Stimulated activated naive CD4-positive, alpha-beta T cell treated with Interleukin-2 at 50 U/mL for 16 hours (primary cell): Measurements from ENCODE around the gene ANTXR2.
"Not testable (repeated sequence)": the region's sequence is repeated elsewhere in the genome, so short reads cannot be mapped to it uniquely, and the experiment has no call there.

Experiments
- DNase-seq: peaks from one replicate; lab custom pipeline; 2025; lab: John Stamatoyannopoulos, UW

ANTXR2 gene

DNA sequence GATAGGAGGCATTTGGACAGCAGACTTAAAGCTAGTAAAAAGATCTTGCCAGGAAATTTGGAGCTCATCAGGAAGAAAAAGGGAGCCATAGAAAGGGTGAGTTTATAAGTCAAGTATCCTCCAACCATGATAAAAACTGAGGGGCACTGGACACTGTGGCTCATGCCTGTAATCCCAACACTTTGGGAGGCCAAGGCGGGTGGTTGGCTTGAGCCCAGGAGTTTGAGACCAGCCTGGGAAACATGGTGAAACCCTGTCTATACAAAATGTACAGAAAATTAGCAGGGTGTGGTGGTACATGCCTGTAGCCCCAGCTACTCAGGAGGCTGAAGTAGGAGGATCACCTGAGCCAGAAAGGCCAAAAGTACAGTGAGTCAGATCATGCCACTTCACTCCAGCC lies 48.7 kb downstream of the ANTXR2 start:
- DNase-seq, result no peak

DNA sequence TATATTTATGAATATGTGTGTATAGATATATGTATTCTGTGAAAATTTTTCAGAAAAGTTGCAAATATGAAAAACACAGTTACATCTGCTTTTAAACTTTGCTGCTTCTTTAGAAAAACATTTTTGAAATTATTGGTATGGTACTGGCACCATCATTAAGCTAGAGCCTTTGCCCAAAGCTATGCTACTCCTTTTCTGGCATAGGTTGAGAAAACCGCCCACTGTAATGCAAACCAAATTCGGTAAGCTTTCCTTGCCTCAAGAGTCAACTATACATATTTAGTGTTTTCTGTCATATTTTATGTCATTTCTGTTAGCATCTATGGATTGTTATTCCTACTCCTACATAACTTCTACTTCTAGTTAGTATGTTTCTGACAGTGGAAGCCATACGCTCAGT lies 50.7 kb downstream of the ANTXR2 start:
- DNase-seq, result no peak

DNA sequence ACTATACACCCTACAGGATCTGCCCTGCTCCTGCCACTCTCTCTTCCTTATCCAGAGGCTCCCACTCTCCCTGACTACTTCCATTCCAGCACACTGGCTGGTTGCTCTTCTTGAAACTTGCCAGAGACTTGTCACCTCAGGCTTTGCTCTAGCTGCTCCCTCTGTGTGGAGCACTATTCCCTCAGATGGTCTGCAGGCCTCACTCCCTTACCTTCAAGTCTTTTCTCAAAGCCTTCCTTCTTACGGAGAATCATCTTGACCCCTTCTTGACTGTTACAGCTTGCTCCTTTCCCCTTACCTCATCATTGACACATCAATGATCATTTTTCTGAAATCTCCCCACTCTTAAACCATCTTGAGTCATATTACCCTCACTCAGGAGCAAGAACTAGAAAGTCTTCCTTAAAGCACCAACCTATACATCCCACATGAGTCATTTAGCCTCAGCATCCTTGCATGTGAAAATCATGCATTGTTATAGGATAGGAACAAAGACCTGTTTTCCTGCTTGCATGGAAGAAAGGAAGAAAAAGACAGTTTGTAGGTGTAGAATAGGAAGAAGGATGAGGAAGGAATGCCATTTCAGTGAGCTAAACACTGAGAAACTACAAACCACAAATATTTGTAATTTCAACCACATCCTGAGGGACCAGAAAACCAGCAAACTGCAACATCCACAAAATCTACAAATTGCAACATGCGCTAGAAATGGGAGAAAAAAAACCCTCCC lies 55.7 kb downstream of the ANTXR2 start:
- DNase-seq, result no peak

DNA sequence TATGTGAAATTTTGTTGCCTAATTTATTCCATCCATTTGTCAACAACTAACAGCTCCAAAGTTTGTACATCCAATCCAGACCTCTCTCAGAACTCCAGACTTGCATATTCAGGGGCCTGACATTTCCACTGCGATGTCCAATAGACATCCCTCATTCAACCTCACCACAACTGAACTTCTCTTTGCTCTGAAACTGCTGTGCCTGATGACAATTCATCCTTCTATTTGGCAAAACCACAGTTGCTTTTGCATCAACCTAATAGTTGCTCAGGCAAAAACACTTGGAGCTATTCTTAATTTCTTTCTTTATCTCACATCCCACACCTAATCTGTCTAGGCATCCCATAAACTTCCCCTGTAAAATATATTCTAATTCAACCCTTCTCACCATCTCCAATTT lies 56.5 kb downstream of the ANTXR2 start:
- DNase-seq, result no peak

DNA sequence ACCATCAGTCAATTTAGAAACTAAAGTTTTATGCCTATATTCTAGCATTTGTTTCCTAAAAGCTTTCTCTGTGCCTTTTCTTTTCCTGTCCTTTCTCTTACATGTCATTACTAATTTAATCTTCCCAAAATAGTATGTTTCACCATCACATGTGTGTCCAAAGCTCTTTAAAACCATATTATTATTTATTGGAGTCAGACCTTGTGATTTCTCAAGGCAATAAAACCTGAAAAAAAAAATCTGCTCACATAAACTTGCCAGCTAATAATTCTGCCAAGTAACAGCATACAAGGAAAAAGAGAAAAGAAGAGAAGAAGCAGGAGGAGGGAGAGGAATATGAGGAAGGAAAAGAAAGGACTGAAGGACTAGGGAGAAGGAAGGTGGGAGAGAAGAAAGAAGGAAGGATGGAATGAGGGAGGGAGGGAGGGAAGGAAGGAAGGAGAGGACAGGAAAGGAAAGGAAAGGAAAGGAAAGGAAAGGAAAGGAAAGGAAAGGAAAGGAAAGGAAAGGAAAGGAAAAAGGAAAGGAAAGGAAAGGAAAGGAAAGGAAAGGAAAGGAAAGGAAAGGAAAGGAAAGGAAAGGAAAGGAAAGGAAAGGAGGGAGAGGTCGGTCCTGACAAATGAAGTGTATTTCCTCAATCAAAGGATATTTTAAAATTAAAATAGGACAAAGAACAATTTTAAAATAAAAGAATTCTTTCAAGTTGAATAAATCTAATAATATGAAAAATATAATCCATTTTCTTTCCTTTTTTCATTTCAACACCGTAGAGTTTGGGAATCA lies 57.4 kb downstream of the ANTXR2 start:
- no peak for DNase-seq

DNA sequence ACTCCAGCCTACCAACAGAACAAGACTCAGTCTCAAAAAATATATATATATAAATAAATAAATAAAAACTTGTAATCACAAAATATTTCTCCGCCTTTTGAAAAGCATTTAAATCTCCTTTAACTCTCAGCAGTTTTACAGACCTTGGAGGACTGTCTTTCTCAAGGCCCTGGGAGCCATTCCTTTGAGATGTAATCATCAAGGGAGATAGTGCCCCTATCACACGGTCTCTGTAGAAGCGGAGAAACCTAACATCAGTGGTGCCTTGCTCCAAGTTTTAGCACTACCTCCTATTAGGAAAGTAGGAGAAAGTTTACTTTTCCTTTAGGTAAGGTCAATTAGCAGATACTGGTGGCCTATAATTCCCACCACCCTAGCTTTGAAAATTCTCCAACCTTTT lies 58.5 kb downstream of the ANTXR2 start:
- DNase-seq, result no peak

DNA sequence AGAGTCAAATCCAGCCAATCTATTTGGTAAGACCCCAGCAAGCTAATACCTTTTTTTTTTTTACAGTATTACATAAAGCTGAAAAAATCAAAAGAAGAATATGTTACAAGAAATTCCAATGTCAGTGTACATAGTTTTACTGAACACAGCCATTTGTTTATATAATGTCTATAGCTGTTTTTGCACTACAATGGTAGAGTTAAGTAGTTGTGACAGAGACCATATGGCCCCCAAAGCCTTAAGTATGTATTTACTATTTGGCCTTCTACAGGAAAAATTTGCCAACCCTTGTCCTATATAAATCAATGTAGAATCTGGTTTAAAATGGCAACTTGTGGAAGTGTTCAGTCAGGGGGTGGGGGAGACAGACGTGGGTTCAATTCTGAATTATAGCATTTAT lies 60.7 kb downstream of the ANTXR2 start:
- DNase-seq, result no peak

DNA sequence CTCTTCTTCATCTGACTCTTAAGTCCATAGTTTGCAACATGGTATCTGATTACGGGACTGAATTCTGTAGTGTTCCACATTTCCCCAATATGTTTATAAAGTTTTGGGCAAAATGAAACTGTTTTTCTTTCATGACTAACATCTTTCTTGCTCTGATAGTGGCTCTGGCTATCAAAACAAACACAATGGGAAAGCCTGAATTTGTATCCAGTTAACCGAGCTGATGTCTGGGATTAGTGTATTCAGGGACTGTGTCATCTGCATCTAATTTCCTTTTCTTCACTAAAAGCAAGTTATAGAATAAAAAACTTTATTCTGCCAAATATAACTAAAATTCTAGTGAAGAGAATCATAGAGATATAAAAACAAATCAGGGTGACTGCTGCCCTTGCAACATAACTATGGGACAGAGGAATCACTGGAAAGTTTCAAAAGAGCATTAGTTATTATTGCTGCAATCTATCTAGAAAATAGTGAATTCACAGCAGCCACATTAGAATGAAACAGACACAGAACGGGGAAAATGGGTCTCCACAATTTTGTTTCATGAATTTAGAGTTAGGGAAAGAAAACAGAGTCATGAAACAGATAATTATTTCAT lies 61.3 kb downstream of the ANTXR2 start:
- DNase-seq, result no peak

DNA sequence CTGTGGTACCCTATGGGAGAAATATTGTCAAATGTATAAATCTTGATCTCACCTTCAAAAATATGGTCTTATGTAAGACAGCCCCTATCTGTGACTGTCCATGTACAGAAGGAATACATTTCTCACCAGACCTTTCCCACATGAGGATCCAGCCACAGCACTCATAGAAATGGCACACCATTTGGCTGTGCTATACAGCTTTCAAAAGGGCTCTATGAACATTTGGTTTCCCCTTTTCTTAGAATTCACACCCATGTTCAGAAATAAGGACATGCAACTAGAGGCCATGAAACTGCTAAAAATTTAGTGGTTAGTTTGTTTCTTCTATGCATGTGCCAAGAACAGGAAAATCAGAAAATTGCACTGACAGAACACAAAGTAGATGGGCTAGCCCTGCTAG lies 62.7 kb downstream of the ANTXR2 start:
- DNase-seq, result no peak

DNA sequence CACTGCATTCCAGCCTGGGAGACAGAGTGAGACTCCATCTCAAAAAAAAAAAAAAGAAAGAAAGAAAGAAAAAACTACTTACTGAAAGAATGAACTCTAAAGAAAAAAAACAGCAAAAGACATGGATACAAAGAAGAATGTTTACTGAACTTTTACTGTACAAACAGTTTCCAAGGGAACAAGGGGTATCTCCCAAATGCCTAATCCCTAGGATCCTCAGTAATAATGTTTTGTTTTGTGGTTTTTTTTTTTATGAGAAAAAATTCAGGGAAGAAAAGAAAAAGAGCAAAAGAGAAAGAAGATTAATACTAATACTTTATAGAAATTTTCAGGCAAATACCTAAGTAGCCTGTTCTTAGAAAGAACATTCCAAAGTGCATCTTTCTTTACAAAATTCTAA lies 63.2 kb downstream of the ANTXR2 start:
- DNase-seq, result no peak

DNA sequence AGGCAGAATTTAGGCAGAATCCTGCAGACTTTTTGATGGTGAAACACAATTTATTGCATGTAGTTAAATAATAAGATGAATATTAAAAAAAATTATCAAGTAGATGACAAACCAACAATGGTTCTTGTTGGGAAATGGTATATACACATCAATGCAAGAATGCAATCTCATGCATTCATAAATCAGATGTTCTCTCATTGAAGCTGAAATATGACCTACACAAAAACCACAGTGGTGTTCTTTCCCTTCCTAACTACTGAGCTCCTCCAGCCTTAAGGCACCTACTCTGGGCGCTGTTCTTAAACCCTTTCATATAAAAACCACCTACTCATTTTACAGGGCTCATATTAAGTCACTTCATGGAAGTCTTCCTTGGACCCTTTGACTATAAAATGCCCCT lies 64.1 kb downstream of the ANTXR2 start:
- no peak for DNase-seq

DNA sequence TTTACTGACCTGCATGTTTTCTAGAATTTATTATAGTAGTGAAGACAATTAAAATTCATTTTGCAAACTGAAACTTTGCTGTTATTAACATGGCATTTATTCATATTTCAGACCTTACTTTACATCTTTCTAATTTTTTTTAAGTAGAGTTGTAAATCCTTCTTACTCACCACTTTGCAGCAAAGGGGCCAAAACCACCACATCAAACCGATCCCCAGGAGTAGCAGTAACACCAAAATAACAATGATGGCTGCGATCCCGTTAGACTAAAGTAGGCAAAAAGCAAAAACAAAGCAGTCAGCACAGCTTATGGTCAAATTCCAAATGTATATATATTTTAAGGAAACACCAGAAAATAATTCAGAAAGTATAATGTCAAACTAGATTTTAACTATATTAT lies 64.7 kb downstream of the ANTXR2 start:
- DNase-seq, result no peak

DNA sequence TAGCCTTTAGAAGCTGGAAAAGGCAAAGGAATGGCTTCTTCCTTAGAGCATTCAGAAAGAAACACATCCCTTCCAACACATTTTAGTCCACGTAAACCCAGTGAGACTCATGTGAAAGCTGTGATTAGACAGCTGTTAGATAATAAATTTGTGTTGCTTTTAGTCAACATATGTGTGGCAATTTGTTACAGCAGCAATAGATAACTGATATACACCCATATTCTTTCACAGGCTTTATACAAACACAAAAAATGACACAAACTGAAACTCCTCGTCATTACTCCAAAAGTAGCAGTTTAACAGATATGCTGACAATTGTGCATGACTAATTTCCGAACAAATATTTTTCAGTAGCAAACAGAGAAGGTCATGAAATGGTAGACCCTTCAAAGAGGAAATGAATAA lies 65.3 kb downstream of the ANTXR2 start:
- no peak for DNase-seq

DNA sequence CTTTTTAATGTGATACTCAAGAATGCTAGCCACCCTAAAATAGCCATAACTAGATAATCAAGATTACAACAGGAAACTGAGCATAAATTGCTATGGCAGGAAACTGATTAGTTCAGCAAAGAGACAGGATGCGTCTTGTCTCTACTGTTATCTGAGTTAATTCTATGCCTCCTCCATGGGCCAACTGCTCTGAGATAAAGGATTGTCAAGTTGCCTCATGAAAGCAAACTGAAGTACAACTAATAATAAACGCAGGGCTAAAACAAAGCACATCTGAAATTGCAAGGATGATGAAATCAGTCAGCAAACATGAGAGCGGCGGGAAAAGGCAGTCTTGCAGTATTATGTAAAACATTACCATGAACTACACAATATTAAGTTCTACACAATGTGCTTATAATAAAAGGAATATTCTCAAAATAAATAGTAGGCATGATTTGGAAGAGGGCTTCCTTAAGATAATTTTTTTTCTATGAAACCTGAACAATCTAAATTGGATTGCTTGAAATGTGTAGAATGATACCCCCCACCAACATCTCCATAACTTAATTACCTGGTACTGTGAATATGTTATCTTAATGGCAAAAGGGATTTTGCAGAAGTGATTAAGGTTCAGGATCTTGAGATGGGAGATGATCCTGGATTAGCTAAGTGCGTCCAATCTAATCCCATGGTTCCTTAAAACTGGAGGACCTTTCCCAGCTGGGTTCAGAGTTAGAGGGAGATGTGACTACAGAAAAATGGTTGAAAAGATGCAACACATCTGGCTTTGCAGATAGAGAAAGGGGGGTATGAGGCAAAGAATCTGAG lies 65.9 kb downstream of the ANTXR2 start:
- DNase-seq, result no peak

DNA sequence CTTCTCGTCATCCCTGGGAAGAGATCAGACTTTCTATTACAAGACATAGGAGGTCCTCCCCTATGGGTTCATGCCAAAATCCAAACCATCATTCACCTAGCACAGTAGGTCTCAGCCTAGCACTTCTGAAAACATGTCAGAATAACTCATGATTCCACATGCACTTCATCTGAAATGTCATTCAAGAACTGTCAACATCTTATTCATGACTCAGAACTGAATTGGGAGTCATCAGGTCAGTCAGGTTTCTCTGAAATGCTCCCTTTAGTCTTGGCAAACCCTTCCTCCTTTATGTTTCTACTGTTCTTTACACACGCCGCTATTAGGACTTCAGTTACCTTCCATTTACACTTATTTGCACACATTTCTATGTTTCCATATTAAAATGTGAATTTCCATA lies 67.2 kb downstream of the ANTXR2 start:
- DNase-seq, result no peak

DNA sequence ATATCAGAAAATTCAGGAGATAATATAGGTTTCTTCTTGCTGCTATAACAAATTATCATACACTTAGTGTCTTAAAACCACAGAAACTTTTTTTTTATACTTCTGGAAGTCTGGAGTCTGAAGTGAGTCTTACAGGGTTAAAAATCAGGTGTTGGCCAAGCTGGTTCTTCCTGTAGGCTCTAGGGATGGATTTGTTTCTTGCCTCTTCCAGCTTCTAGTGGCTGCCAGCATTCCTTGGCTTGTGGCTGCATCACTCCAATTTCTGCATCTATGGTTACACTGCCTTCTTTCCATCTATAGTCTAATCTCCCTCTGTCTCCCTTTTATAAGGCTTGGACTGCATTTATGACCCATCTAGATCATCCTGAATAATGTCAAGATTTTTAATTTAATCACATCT lies 68.7 kb downstream of the ANTXR2 start:
- no peak for DNase-seq

DNA sequence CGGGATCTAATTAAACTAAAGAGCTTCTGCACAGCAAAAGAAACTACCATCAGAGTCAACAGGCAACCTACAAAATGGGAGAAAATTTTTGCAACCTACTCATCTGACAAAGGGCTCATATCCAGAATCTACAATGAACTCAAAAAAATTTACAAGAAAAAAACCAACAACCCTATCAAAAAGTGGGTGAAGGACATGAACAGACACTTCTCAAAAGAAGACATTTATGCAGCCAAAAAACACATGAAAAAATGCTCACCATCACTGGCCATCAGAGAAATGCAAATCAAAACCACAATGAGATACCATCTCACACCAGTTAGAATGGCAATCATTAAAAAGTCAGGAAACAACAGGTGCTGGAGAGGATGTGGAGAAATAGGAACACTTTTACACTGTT lies 70.5 kb downstream of the ANTXR2 start:
- DNase-seq, result not testable (repeated sequence)

DNA sequence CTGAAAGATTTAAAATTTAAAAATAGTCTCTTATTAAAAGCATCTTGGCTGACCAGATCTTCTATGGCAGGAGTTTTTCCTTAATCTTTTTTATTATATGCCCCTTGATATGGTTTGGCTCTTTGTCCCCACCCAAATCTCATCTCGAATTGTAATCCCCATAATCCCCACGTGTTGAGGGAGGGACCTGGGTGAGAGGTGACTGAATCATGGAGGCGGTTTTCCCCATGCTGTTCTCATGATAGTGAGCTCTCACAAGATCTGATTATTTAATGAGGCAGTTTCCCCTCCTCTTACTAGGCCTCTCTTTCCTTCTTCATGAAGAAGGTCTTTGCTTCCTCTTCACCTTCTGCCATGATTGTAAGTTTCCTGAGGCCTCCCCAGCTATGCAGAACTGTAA lies 74.0 kb downstream of the ANTXR2 start:
- not testable (repeated sequence) for DNase-seq

DNA sequence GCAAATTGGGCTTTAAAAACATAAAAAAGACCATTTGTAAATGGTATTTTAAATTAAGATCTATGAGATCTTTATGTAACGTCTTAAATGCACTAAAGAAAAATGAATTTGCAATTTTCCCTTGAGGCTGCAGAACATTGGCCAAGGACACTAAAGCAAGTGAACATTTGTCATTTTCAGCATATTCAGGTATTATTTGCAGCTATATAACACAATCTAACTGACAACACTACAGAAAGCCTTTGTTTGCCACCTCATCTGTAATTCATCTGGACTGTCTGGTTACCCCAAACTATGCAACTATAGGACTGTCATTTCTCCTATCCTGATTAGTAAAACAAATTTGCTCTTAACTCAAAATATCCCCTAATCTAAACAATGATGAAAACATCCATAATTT lies 74.8 kb downstream of the ANTXR2 start:
- DNase-seq, result no peak

DNA sequence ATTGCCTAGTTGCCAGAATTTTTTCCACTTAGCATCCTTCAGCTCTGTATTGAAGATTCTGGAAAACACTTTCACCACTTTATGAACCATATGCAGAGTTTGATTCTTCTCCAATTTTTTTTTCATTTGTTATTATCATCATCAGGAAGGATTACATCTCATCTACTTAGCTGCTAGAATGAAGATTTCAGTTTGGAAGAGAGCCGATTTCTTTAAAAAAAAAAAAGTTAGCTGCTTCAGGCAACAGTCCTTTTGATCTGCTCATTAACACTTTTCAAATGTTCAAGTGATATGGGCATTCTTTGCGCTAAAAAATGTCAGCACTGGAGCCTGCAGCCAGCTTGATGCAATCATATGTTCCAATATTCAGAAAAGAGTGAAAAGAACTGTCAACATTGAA lies 76.2 kb downstream of the ANTXR2 start:
- DNase-seq, result no peak

DNA sequence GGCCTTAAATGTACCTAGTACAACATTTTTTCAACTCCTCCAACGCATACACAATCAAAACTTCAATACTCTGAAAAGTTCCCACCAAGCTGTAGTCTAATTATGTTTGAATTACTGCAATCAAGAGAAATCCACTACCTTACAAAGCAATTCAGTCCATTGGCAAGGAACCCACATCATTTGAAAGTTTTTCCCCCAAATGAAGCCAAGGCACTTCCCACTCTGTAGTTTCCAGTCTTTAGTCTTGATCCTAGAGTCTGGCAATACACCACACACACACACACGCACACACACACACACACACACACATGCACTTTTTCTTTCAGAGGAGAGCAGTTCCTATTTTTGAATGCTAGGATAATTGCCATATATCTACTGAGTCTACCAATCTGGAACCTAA lies 79.6 kb downstream of the ANTXR2 start:
- DNase-seq, result no peak

DNA sequence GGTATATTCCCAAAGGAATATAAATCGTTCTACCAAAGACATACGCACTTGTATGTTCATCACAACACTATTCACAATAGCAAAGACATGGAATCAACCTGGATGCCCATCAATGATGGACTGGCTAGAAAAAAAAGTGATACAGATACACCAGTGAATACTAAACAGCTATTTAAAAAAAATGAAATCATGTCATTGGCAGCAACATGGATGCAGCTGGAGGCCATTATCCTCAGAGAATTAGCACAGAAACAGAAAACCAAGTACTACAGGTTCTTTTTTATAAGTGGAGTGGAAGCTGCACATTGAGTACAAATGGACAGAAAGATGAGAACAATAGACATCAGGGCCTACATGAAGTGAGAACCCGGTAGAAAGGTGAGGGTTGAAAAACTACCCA lies 81.4 kb downstream of the ANTXR2 start:
- no peak for DNase-seq

DNA sequence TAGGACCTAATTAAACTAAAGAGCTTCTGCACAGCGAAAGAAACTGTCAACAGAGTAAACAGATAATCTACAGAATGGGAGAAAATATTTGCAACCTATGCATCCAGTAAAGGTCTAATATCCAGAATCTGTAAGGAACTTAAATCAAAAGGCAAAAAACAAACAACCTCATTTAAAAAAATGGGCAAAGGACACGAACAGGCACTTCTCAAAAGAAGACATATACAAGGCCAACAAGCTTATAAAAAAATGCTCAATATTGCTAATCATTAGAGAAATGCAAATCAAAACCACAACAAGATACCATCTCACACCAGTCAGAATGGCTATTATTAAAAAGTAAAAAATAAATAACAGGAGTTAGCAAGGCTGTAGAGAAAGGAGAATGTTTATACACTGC lies 81.9 kb downstream of the ANTXR2 start:
- not testable (repeated sequence) for DNase-seq
